Pons (tissue), 1 donor: ENCODE measurements around the gene PLXNA2.
A peak's percentile ranks its signal among the peaks of the same experiment; 100 is the strongest.

ENCODE experiments used
- DNase-seq: peaks from one replicate; pipeline ENCODE4 v3.0.0-alpha.2; 2016; ENCODE audit warnings: low spot score

The PLXNA2 gene

GRCh38 chr1:208111646-208112190 is 132.5 kb downstream of the PLXNA2 start:
- no peak for DNase-seq

GRCh38 chr1:208110296-208110695 is 133.9 kb downstream of the PLXNA2 start:
- DNase-seq = no peak

GRCh38 chr1:208108646-208109330 is 135.4 kb downstream of the PLXNA2 start:
- DNase-seq = no peak

GRCh38 chr1:208108213-208108608 is 136.0 kb downstream of the PLXNA2 start:
- DNase-seq = no peak

DNA sequence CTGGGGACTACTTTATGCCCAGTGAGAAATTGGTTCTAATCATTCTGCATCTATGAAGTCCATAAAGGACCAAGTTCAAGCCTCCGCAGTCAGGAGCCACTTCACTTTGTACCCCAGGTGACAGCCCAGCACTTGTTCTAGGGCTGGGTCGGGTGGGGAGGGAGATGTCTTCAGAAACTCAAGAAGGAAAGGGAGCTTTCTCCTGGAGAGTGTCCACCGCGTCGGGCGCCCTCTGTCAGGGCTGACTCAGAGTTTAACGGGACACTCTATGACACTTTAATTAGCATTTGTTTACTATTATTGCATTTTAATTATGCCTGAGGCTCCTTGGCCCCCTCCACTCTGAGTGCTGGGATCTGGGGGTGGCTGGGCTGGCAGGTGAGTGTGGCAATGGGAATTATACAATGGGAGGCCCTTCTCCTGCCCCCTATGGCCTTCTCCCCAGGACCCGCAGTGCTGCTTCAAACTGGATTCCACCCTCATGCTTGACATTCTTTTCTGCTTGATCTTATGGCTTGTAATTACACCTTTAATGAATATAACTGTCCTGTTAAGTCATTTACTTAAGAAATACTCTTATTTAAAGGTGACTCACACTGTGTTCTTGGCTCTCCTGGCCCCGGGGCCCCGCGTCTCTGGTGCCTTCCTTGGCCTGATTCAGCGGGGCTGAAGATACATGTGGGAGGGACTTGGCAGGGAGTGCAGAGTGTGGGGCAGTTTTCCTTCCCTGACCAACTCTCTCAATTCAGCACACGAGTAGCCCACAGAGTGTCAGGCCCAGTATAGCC is 136.6 kb downstream of the PLXNA2 start:
- no peak for DNase-seq

GRCh38 chr1:208106218-208106617 is 138.0 kb downstream of the PLXNA2 start:
- peak; percentile 74 for DNase-seq

- peak; percentile 96 for DNase-seq
These were observed 138.4 kb downstream of the PLXNA2 start for GRCh38 chr1:208105756-208106155.

GRCh38 chr1:208103597-208104513 is 140.3 kb downstream of the PLXNA2 start:
- no peak for DNase-seq

DNA sequence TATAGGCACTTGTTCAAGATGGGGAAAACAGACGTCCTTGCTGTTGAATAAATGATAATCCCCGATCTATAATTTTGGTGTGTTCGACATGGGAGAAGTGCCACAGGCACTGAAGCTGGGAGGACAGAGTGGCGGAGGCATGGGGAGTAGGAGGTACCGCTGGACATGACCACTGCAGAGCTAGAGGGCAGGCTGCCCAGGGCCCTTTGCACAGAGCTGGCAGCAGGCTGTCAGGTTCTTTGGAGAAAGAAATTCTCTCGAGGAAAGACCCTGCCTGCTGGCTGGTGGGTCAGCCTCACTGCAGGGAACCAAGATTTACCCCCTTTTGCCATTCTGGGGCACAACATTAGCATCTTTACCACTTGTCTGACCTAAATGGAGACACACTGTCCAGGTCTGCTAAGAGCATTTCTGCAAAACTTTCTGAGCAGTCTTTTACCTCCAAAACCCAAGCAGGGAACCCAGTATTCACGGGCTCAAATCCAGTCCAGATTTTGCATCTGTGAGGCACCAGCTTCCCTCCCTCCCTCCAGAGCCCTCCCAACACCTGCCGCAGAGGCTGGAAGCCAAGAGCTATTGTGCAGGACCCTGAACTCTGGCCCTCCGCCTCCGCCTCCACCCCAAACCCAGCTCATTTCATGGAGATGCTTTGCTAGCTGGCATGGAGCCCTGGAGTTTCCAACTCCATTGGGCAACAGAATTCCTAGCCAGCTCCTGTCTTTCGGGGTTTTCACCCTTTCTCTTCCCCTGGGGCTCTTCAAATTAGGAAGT is 142.3 kb downstream of the PLXNA2 start:
- DNase-seq = peak; percentile 33

GRCh38 chr1:208100906-208101305 is 143.3 kb downstream of the PLXNA2 start:
- DNase-seq = no peak

GRCh38 chr1:208100106-208100505 is 144.1 kb downstream of the PLXNA2 start:
- DNase-seq = no peak

- DNase-seq = no peak
These were observed 145.4 kb downstream of the PLXNA2 start for GRCh38 chr1:208098773-208099172.

- peak; percentile 49 for DNase-seq
These were observed 150.1 kb downstream of the PLXNA2 start for GRCh38 chr1:208093754-208094719.

- DNase-seq = no peak
These were observed 151.1 kb downstream of the PLXNA2 start for GRCh38 chr1:208093046-208093445.

GRCh38 chr1:208090388-208091301 is 153.5 kb downstream of the PLXNA2 start:
- DNase-seq = peak; percentile 28

GRCh38 chr1:208089761-208090370 is 154.3 kb downstream of the PLXNA2 start:
- no peak for DNase-seq

DNA sequence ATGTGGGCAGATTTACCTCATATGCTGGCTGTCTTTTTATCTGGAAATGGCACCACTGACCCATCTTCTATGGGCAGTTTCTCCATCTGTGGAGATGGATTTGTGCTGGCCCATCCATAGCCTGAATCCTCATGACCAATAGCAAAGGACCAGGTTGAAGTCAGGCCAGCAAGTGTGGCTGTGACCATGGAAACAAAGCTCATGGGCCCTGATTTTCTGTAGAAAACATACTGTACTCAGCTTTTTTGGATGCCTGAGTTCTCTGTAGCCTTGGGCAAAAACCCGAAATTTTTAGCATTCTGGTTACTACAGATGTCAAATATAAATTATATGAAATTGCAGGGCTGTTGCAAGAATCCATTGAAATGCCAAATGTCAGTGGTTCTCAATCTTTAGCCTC is 155.0 kb downstream of the PLXNA2 start:
- no peak for DNase-seq

DNA sequence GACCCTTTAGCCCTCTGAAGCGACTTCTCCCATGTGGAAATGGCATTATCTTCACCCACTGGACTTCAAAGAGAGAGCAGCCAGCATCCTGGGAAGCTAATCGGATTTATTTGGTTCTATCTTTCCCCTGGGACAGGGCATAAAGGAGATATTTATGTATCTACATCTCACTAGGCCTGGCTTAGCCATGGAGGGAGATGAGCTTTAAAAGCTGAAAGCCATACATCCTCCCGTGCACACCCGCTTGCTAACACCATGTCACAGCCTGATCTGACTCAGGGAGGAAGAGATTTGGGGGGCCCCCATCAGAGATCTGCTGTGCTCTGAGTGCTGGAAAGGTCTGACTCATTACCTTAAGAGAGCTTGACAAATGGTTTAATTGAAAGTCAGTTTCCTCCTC is 155.9 kb downstream of the PLXNA2 start:
- DNase-seq = no peak
